ELF-1 (cell line): Measurements from ENCODE around the gene SEZ6L.

Experiments used
- DNase-seq: peaks from one replicate; pipeline ENCODE4 v3.0.0-alpha.2; 2016; ENCODE audit warnings: low read depth, low spot score

SEZ6L gene

DNA sequence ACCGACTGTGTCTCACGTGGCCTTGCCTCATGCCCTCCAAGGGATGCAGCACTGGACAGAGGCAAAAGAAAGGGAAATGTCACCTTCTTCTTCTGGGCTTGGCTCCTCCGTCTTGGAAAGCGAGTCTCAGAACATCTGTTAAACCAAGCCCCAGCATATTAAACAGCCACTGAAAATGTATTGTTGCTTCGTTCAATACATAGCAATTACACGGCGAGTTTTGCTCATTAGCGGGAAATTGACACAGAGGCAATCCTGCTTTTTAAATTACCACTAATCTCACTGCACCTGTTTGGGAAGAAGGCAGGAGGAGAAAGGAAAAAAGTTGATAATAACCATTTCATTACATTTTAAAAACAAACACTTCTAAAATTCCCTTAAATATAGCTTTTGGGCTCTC, 72.1 kb downstream of the SEZ6L start:
- no peak for DNase-seq

GRCh38 chr22:26245001-26245400, 75.7 kb downstream of the SEZ6L start:
- DNase-seq = no peak

DNA sequence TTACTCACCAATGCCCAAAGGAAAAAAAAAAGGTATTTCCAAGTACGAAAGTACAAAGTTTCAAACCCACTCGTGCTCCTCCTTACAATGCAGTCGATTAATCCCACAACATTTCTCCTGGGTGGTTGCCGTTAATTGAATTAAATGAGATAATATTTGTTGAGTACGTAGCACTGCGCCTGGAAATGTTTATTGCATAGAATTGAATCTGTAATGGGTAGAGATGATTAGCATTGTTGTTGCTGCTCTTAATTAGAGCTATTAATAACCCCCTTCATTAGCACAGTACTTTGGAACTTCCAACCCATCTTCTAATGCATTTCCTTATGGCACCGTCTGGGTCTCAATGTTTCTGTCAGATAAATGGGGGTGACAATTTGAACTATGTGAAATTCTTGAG, 77.3 kb downstream of the SEZ6L start:
- no peak for DNase-seq

GRCh38 chr22:26251869-26252268, 82.6 kb downstream of the SEZ6L start:
- no peak for DNase-seq

- peak; percentile 58 for DNase-seq
Measured at GRCh38 chr22:26259510-26259909, 90.2 kb downstream of the SEZ6L start.

DNA sequence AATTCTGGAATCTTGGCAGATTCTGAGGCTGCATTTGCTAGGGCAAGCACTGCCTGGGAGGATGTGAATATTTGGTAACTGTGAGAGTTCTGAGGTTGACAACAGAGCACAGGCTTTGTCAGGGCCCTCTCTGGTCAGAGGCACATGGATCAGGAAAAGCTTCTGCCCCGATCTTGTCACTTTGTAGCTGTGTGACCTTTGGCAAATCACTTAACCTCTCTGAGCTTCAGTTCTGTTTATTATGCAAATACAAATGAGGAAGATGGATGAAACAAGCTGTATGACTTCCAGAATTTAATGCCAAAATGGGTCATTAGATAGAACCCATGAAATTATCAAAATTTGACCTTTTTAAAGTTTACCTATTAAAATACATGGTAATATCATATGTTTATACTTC, 94.9 kb downstream of the SEZ6L start:
- no peak for DNase-seq

DNA sequence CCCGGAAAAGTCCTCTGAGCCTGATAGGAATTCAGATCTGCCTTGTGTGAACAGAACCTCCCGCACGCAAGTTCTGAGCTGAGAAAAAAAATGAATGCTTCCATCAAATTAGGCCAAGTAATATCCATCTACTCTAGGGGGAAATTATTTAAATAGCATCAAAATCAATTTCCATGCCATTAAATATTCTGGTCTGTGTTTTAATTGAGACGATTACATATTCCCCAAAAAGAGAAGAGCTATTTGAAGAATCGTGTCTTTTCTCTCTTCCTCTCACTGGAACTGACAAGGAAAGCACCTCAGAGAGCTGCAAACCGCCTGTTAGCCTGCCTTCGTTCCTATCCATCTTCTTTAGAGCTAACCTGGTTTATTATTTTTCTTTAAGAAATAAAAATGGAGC, 96.0 kb downstream of the SEZ6L start:
- no peak for DNase-seq

- DNase-seq = no peak
Measured at GRCh38 chr22:26265909-26266308, 96.6 kb downstream of the SEZ6L start.

- no peak for DNase-seq
Measured at GRCh38 chr22:26267856-26268255, 98.6 kb downstream of the SEZ6L start.

- DNase-seq = no peak
Measured at GRCh38 chr22:26269572-26269971, 100.3 kb downstream of the SEZ6L start.

DNA sequence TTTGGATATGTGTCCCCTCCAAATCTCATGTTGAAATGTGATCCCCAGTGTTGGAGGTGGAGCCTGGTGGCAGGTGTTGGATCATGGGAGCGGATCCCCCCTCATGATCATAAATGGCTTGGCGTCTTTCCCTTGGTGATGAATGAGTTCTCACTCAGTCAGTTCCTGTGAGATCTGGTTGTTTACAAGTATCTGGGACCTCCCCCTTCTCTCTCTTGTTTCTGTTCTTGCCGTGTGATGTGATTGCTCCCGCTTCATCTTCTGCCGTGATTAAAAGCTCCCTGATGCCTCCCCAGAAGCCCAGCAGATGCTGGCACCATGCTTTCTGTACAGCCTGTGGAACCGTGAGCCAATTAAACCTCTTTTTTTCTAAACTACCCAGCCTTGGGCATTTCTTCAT, 102.2 kb downstream of the SEZ6L start:
- no peak for DNase-seq

GRCh38 chr22:26273011-26273675, 103.9 kb downstream of the SEZ6L start:
- no peak for DNase-seq

- no peak for DNase-seq
Measured at GRCh38 chr22:26276529-26277160, 107.4 kb downstream of the SEZ6L start.

DNA sequence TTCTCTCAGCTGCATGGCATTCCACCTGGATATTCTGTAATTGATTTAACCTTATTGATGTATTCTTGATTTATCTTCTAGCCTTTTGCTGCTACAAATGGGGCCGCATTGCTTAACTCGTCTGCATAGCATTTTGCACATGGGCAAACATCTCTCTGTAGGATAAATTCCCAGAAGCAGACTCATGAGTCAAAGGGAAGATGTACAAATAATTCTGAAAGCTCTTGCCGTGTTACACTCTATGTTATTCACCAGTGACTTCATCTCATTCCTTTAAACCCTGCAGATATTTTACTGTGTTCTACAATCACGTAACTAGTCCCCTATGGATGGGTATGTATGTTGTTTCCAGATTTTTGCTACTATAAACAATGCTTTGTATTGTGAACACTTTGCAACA, 112.7 kb downstream of the SEZ6L start:
- no peak for DNase-seq

- no peak for DNase-seq
Measured at GRCh38 chr22:26283330-26283729, 114.1 kb downstream of the SEZ6L start.

DNA sequence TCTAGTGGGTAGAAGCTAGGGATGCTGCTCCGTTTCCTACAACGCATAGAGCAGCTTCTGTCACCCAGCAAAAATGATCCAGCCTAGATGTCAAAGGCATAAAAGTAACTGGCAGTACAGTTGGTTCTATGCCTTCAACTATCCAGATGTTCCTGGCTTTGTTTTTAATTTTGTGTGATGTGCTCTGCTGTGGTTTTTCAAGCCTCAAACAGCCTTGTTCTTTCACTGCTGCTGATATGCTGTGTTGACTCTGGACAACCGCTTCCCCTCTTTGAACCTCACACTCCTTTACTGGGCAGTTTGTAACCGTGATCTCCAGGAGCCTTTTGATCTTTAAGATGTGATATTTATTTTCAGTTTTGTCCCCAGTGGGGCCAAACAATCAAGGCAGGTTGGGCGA, 116.4 kb downstream of the SEZ6L start:
- DNase-seq = no peak

GRCh38 chr22:26286091-26286820, 117.0 kb downstream of the SEZ6L start:
- DNase-seq = no peak

- no peak for DNase-seq
Measured at GRCh38 chr22:26287382-26288225, 118.3 kb downstream of the SEZ6L start.

- DNase-seq = no peak
Measured at GRCh38 chr22:26289611-26290101, 120.4 kb downstream of the SEZ6L start.

- DNase-seq = no peak
Measured at GRCh38 chr22:26291940-26292666, 122.8 kb downstream of the SEZ6L start.

- no peak for DNase-seq
Measured at GRCh38 chr22:26292667-26292995, 123.4 kb downstream of the SEZ6L start.
